ENCODE measurements around the gene ADARB2.

ADARB2 gene

DNA sequence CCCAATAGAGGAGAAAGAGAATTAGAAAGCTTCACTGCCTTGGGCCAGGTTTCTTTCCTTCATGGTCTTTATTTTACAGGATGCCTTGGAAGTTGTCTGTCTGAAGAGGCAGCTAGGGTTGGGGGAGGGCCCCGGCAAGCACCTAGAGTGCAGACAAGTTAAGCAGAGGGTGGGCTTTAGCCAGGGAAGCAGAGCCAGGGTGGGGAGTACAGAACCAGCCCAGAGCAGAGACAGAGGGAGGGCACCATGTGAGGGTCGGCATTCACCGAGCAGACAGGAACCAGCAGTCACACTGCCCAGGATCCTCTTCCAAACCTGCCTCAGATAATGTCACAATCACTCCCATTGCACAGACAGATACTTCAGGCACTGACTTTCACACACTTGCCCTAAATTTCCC is 75.9 kb downstream of the ADARB2 start:
- DNase-seq: no peak

GRCh38 chr10:1660815-1661214 is 76.5 kb downstream of the ADARB2 start:
- no peak for DNase-seq

DNA sequence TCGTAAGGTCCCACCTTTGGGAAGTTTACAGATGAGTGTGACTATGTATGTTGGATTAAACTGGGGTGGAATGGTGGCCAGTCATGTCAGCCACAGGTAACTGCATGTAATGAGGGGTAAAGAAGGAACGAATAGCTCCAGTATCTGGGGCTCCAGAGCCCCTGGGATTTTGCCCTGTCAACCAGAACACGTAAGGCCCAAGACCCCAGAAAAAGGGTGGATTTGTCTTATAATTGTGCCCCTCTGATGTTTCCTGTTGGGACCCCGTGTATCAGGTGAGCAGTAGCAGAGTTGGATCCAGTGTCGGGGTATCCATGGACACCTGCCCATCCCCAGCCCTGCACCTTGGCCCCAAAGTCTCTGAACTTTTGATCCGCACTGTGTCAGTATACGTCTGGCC is 76.9 kb downstream of the ADARB2 start:
- DNase-seq: no peak

DNA sequence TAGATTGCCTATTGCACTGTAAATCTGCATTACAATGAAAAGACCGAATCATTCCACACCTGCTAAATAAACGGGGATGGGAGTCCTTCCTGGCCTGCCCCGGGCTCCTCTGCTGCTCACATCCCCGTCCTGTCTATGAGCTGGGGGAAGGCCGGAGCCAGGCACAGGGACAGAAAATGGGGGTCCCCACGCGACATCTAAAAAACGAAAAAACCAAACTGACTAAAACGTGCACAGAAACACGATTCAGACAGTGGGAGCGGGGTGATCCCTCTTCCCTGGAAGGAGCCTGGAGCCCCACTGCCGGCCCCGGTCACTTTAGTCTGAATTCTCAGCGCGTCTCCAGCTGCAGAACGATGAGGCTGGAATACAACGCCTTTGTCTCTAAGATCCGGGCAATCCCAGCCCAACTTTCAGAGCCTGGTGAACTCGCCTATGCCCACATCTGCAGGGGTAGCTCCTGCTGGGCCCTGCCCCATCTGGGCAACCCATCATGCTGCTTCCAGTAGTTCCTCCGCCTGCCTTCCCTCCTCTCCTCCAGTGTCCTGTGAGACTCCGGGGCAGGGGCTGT is 78.0 kb downstream of the ADARB2 start:
- DNase-seq: no peak

DNA sequence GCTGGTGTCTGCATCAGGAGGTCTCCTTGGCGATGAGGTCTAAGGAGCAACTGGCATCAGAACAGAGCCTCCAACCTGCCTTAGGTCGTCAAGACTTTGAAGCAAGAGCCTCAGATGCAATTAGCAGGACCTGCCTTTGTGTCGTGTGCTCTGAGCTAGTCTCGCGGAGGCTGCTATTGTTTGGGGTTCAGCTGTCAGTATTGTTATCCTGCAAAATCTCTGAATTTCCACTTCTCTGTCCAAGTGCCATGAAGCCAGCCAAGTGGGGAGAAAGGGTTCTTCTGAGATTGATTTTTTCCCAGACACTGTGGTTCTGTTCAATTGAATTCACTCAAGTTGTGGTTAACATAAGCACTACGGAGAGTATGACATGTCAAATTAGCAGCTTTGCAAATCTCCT is 78.7 kb downstream of the ADARB2 start:
- DNase-seq: no peak

GRCh38 chr10:1657479-1657878 is 79.8 kb downstream of the ADARB2 start:
- no peak for DNase-seq

DNA sequence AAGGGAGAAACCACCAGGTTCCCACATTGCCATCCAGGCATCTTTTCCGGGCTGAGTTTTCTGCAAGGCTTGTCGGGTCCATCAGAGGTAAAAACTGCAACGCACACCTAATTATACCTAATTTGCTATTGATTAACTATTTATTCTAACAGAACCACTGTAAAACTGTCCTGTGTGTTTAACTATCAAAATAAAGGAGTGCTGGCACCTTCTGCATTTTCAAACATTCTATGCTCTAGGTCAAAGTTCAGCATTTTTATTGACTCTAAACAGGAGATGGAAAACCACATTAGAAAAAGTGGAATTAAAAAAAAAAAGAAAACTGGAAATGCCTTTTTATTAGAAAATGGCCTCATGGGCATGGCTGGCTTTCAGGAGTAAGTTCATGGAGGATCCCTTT is 82.0 kb downstream of the ADARB2 start:
- DNase-seq: no peak

GRCh38 chr10:1654811-1655356 is 82.4 kb downstream of the ADARB2 start:
- no peak for DNase-seq

DNA sequence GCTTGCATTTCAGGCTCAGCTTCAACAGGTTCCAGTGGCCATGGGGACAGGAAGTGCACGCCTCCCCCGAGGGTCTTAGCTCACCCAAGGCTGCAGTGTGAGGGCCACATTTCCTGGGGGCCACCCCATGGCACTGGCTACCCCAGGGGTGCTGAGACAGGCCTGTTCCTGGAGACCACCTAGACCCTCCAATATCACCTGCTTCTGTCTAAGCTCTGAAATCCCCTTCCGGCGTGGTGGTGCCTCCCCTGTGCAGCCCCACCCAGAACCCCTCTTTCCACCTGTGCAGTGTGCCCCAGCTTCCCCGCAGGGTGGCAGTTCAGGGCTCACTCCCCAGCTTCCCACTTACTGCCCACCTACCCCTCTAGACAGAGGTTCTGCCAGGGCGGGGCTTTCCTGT is 83.1 kb downstream of the ADARB2 start:
- no peak for DNase-seq

DNA sequence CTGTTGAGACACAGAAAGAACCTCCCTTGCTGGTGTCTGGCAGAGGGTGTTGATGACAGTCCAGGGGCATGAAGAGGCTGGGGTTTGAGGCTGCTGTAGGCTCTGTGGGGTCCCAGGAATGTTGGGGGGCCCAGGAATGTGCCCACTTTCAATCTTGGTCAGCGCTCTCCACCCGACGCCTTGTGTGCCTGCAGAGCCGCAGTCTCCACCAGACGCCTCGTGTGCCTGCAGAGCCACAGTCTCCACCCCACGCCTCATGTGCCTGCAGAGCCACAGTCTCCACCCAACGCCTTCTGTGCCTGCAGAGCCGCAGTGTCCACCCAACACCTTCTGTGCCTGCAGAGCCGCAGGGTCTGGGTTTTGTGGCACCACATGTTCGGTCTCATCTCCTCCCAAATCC is 84.0 kb downstream of the ADARB2 start:
- no peak for DNase-seq

DNA sequence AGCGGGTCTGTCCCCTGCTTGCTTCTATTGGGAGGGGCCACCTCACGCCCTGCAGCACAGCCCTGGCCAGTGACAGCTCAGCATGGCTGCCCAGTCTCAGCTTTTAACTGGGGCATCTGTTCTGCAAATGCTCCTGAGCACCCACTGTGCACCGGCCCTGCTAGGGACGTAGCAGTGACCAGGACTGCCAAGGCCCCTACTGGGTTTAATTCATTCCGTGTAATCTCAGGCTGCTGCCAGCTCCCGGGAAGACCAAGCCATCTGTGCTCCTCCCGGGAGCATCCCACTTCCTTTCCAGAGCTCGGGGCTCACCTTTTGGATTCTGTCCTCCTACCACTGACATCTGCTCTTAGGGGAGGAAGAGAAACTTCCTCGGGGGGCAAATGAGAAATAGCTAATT is 85.2 kb downstream of the ADARB2 start:
- DNase-seq: no peak

DNA sequence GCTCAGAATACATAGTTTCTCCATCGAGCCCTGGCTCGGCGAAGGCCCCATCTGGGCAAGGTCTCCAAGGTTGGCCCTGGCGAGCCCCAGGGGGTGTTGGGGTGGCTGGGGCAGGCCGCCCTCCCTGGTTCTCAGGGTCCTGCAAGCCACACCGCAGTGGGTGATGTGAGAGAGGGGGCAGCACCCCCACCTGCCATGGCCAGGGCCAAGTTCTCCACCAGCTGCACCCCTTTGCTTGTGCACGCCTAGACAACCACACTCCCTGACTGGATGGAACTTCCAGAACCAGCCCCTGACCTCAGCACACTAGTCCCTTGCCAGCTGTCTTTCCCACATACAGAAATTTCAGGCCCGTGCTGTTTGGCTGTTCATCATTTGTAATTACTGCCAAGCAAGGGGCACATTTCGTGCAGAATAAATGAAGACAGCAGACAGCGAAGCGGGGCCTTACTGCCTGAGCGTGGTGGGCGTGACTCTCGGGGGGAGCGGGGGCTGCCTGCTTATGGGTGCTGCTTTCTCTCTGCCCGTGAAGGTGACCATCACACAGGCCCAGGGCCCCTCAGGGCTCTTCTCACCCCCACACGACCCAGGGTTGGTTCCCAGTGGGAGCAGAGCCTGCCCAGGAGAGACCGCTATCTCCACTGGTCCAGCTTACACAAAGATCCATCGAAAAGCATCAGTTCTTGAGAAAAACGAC is 85.9 kb downstream of the ADARB2 start:
- DNase-seq: no peak

- DNase-seq: no peak
Measured at GRCh38 chr10:1650542-1651269, 86.6 kb downstream of the ADARB2 start.

DNA sequence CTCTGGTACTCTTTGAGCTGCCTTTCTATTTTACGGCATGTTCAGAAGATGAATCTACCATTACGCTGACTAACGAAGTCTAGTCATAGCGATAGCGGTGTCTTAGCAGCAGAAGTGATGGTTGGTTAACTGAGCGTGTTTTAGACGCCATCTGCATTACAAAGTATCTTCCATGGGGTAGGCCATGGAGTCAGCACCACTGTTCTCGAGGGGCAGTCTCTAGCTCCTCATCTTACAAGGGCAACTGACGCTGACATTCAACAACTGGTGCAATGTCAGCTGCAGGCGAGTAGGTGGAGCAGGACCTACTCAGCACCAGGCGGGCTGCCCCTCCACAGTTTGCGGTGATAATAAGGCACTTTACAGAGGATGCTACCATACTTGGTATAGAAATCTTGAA is 88.7 kb downstream of the ADARB2 start:
- DNase-seq: no peak

DNA sequence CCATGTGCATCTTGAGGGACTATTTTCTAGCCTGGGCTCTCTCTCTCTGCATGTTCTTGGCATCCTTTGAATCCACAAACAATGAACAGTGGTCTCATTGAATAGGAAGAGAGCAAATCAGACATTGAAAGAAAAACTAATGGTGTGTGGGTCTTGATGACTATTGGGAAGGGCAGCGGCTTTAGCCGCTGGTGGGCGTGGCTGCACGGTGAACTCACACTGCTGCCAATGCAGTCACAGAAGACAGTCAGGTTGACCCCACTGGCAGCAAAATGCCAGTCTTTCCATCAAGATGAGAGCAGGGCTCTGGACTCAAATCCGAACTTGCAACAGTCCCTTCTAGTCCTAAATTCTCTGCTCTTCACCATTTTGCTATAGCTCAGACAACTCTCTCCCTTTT is 91.0 kb downstream of the ADARB2 start:
- DNase-seq: no peak

DNA sequence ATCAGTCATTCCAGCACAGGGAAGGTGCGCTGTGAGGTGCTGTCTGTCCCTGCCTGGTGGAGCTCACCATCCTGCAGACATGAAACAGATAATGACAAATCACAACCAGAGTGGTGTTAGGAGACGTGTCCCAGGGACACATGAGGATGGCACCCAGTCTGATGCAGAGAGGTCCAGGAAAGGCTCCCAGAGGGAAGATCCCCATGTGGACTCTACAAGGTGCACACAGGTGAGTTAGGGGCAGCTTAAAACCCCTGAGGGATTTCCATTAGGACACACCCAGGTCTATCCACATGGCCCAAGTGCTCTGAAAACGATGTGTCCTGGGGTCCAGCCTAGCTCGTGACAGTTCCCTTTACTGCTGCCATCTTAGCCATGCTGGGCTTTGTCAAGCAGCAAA is 91.4 kb downstream of the ADARB2 start:
- no peak for DNase-seq

- DNase-seq: no peak
Measured at GRCh38 chr10:1644191-1644711, 93.1 kb downstream of the ADARB2 start.

GRCh38 chr10:1643908-1644179 is 93.5 kb downstream of the ADARB2 start:
- no peak for DNase-seq

DNA sequence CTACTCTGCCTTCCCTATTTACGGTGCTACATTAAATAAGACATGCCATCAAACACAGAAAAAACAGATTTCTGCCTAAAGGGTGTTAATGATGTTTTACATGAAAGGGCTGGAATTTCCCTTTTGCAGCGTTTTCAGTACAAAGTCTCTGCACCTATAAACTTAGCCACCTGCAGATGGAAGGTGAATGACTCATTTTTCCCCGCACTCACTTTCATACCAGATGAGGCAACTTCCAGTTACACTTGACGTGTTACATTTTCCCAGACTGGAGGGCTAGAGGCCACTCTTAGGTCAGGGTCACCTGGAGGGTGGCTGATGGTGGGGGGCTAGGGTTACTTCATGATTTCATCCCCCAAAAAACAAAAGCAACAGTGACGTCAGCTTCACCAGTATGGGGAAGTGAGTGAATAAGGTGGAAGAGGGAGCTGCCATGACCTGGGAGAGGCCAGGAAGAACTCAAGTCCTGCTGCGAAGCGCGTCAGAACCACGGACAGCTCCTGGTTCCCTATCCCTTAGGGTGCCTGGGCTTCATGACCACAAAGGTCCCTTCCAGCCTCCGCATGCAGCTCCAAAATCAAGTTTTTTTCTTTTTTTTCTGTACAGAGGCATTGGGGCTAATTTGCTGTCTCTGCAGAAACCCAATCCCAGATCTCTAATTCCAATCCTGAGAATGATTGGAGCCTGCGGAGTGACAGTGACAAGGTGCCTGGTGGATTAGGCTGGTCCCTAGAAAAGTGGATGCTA is 94.0 kb downstream of the ADARB2 start:
- no peak for DNase-seq

DNA sequence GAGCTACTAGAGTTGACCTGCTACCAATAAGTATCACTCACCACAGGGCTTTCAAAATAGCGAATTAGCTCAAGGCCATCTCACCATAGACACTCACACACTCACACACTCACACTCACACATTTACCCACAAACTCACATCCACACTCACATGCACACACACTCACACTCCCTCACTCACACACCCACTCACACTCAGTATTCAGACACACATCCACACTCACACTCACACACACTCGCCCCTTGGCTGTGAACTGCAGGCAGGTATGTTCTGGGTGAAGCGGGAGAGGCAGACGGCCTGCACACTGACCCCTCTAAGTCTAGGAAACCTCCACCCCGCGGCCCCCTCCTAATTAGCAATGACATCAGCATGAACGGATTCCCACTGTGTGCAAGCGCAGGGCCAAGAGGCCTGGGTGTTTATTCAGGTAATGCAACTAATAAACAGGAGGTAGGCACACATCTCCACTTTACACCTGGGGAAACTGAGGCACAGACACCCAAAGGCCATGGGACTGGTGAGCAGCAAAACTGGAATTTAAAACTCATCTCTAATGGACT is 94.6 kb downstream of the ADARB2 start:
- DNase-seq: no peak

DNA sequence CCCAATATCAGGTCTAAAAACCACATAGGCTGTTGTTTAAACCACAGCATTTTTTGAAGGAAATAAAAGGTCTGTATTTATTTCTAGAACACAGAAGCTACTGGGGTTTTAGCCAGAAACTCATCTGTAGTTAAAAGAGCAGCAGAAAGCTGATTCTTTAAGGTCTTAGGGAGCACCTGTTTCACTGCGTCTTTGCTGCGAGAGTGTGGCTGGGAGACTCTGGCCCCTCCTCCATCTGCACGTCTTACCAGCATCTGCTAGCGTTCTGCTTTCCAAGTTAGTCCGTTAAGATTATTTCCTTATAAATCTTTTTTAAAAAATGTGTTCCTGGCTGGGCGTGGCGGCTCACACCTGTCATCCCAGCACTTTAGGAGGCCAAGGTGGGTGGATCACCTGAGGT is 95.9 kb downstream of the ADARB2 start:
- DNase-seq: no peak

GRCh38 chr10:1638889-1639419 is 98.4 kb downstream of the ADARB2 start:
- no peak for DNase-seq

DNA sequence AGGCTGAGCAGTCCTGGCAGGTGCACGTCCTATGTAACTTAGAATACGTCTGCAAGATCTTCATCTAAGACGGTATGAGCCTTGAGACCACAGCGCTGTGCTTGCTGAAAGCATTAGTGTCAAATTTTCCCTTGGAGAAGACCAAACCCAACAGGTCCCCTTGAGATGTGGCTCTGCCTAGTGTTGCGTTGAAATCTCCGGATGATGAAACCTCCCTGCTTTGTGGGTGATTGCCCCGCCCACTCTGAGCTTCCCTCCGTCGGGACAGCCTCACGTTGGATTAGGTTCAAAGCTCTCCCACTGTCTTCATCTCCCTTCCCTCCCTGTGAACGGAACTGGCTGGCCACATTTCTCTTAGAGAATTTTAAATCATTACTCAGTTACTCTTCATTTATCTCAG is 102.0 kb downstream of the ADARB2 start:
- DNase-seq: no peak

All from EL (cell line).